Thyroid gland (tissue), 4 donors: ENCODE data around the gene EVC. TPM values are rescaled to one million over a fixed set of nuclear protein-coding genes. Genes with fewer than 3 reads are reported as not detected.

Experiments used
- DNase-seq, 2 donors: peaks; one replicate each; pipeline ENCODE4 v3.0.0-alpha.2; 2019
- H3K27ac ChIP-seq, 3 donors: fragments of 200-600 bp; sonication (generic); 1 replicate in 2 of 3; 2 replicates in 1 of 3; pipeline ENCODE4 v1.5.1; 2016 to 2019; ENCODE audit warnings: mild to moderate bottlenecking in 1 of 3, moderate library complexity in 1 of 3
- H3K27me3 ChIP-seq: fragments of 200-600 bp; sonication (generic); one replicate; pipeline ENCODE4 v1.5.1; 2019
- H3K36me3 ChIP-seq, 2 donors: fragments of 200-600 bp; sonication (generic); one replicate each; pipeline ENCODE4 v1.5.1; 2016 to 2019
- H3K4me1 ChIP-seq, 2 donors: fragments of 200-600 bp; sonication (generic); one replicate each; pipeline ENCODE4 v1.5.1; 2017 to 2019
- H3K4me3 ChIP-seq, 3 donors: fragments of 200-600 bp; sonication (generic); replicated peaks in 1 of 3; 1 replicate in 2 of 3; 2 replicates in 1 of 3; pipeline ENCODE4 v1.5.1; 2016; ENCODE audit warnings: mild to moderate bottlenecking in 1 of 3
- H3K9me3 ChIP-seq: fragments of 200-600 bp; sonication (generic); one replicate; pipeline ENCODE4 v1.5.1; 2017
- POLR2A ChIP-seq, 2 donors: fragments of 450-650 bp; IDR thresholded peaks; one replicate each; pipeline ENCODE4 v1.6.1; 2017; ENCODE audit warnings: antibody characterized with exemption in 2 of 2, mild to moderate bottlenecking in 2 of 2, moderate library complexity in 1 of 2
- WGBS, 2 donors: methylation state at CpG; one replicate each; pipeline ENCODE4 v1.1.5; 2017; 5-methylcytosine and 5-hydroxymethylcytosine counted together
- intact Hi-C: fragments of 100-400 bp; cut with DNase I; formaldehyde crosslinking; loops from one replicate; pipeline ENCODE4 v1.15.1; 2023
- total RNA-seq, 4 donors: library from RNA; depleted of rRNA; stranded (reverse); fragments of >200 nt; gene quantifications; one replicate each; pipeline ENCODE4 v1.2.3, GENCODE V29; 2016
- TF ChIP-seq, protein P1 (sequence below), 6 experiments: fragments of 200-600 bp in 3 of 6; fragments of 450-650 bp in 3 of 6; sonication (generic) in 3 of 6; IDR thresholded peaks; one replicate each; pipeline ENCODE4 v1.5.1; 2016 to 2019; ENCODE audit warnings: antibody characterized with exemption in 6 of 6, mild to moderate bottlenecking in 2 of 6, inconsistent platforms in 1 of 6, moderate library complexity in 1 of 6

EVC gene
- total RNA-seq, 4 donors from 2014 or later: 21.4 to 43.6 (median 38.6) TPM

DNA sequence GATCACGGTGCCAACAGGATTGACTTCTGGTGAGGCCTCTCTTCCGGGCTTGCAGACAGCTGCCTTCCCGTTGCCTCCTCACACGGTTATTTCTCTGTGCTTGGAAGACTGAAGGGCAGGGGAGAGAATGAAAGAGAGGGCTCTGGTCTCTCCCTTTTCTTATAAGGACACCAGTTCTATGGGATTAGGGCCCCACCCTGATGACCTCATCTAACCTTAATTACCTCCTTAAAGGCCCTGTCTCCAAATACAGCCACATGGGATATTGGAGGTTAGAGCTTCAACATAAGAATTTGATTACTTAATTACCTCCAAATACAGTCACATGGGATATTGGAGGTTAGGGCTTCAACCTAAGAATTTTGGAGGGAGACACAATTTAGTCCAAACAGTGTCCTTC is 46.5 kb downstream of the EVC start:
- no peak overlapping the region for H3K27ac ChIP-seq
- no peaks in the 10 kb centered on the region for H3K9me3 ChIP-seq
- H3K4me3 ChIP-seq: no peak overlapping the region
- WGBS, 2 donors: 95 to 97% methylated on average over 4 of the region's 4 CpGs
- H3K4me1 ChIP-seq: no peaks in the 10 kb centered on the region
- TF ChIP-seq, protein P1, sequence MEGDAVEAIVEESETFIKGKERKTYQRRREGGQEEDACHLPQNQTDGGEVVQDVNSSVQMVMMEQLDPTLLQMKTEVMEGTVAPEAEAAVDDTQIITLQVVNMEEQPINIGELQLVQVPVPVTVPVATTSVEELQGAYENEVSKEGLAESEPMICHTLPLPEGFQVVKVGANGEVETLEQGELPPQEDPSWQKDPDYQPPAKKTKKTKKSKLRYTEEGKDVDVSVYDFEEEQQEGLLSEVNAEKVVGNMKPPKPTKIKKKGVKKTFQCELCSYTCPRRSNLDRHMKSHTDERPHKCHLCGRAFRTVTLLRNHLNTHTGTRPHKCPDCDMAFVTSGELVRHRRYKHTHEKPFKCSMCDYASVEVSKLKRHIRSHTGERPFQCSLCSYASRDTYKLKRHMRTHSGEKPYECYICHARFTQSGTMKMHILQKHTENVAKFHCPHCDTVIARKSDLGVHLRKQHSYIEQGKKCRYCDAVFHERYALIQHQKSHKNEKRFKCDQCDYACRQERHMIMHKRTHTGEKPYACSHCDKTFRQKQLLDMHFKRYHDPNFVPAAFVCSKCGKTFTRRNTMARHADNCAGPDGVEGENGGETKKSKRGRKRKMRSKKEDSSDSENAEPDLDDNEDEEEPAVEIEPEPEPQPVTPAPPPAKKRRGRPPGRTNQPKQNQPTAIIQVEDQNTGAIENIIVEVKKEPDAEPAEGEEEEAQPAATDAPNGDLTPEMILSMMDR (IDR thresholded peaks at IDR 0.05): no peak
- H3K27me3 ChIP-seq: no peaks in the 10 kb centered on the region
- intact Hi-C loops: no loop called here
- H3K36me3 ChIP-seq: peaks cover 22 to 30% of the 10 kb centered on the region in 2 donors
- DNase-seq: no peak

DNA sequence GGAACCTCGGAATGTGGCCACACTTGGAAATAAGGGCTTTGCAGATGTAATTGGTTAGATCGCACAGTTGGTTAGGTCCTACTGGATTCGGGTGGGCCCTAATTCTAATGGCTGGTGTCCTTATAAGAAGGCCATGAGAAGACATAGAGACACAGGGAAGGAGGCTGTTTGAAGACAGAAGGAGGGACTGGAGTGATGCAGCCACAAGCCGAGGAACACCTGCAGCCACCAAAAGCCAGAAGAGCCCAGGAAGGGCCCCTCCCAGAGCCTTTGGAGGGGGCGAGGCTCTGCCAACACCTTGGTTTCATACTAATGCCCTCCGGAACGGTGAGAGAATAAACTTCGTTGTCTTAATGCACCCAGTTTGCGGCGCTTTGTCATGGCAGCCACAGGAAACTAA is 47.0 kb downstream of the EVC start:
- no peak for DNase-seq
- WGBS, 2 donors: 95 to 96% methylated on average over 10 of the region's 10 CpGs
- no peaks in the 10 kb centered on the region for H3K9me3 ChIP-seq
- peaks cover 21 to 30% of the 10 kb centered on the region in 2 donors for H3K36me3 ChIP-seq
- intact Hi-C loops: no loop called here
- no peaks in the 10 kb centered on the region for H3K27me3 ChIP-seq
- no peaks in the 10 kb centered on the region for H3K4me1 ChIP-seq
- TF ChIP-seq, protein P1 (IDR thresholded peaks at IDR 0.05): no peak
- no peak overlapping the region for H3K27ac ChIP-seq
- H3K4me3 ChIP-seq: no peak overlapping the region

DNA sequence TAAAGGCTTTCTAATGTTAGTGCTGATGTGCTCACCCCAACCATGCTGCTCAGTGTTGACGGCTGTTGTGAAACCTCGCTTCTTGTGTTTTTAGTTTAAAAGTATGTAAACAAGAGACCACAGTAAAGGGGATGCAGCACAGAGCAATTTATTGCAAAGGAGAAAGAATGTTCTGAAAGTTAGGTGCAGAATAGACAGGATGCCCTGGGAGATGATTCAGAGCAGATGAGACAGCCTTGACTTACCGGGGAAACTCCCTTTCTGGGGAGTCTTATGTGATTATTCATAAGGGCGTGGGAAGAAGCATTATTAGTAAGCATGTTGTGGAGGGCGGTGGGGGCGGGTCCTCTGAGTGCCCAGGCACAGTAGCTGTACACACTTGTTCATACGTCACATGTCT is 47.7 kb downstream of the EVC start:
- peaks cover 17 to 30% of the 10 kb centered on the region in 2 donors for H3K36me3 ChIP-seq
- H3K27me3 ChIP-seq: no peaks in the 10 kb centered on the region
- TF ChIP-seq, protein P1 (IDR thresholded peaks at IDR 0.05): no peak
- TF ChIP-seq POLR2A (IDR thresholded peaks at IDR 0.05): no peak
- H3K4me3 ChIP-seq: no peak overlapping the region
- no peak overlapping the region for H3K27ac ChIP-seq
- DNase-seq: no peak
- WGBS, 2 donors: 72 to 91% methylated on average over 7 of the region's 7 CpGs
- intact Hi-C loops: no loop called here
- H3K4me1 ChIP-seq: no peaks in the 10 kb centered on the region
- no peaks in the 10 kb centered on the region for H3K9me3 ChIP-seq

DNA sequence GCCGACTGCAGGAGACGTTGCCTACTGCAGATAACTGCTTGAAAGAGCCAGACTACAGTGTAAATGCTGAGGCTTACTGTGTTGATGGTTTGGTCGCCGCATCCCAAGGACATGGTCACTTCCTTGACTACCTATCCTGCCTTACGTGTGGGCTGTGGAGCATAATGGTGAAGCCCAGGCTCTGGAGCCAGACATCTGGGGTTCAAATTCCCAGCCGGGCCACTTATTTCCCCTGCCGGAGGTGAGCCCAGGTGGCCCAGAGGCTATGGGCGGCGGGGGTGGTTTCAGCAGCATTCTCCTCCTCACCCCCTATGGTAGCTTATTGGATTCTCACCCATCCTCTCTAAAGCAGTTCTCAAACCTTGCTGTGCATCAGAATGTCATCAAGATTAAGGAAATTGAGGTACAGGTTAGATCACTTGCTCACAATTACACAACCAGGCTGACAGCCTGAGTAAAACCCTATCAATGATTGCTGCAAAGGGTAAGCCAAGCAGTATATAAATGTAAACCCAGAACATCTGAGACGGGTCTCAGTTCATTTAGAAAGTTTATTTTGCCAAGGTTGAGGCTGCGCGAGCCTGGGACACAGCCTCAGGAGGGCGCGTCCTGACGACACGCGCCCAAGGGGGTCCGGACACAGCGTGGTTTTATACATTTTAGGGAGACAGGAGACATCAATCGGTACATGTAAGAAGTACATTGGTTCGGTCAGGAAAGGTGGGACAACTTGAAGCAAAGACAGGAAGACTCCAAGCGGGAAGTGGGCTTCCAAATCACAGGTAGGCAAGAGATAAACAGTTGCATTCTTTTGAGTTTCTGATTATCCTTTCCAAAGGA is 48.5 kb downstream of the EVC start:
- Histone ChIP-seq H3K27me3 (no peaks in the 10 kb centered on the region), H3K27ac (no peak overlapping the region), H3K36me3 (peaks cover 9 to 27% of the 10 kb centered on the region in 2 donors), H3K4me1 (no peaks in the 10 kb centered on the region), H3K4me3 (no peak overlapping the region), H3K9me3 (no peaks in the 10 kb centered on the region)
- WGBS, 2 donors: 95 to 96% methylated on average over 22 of the region's 22 CpGs
- no peak for DNase-seq
- intact Hi-C loops: no loop called here
- TF ChIP-seq, protein P1 (IDR thresholded peaks at IDR 0.05): no peak
- no peak for TF ChIP-seq POLR2A (IDR thresholded peaks at IDR 0.05)

DNA sequence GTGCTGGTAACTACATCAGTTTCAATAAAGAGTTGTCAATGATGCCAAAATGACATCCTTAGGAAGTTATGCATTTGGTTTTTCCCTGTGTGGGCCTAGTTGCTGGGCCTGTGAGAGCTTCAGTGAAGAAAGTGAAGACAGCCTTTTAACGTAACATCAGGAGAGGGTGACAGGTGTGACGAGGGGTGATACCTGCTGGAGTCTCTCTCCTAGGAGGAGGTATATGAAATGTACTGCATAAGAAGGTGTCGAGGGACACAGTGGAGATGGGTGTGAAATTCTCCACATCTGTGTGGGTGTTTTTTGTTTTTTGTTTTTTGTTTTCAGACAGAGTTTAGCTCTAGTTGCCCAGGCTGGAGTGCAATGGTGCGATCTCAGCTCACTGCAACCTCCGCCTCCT is 49.2 kb downstream of the EVC start:
- Histone ChIP-seq H3K27ac (no peak overlapping the region), H3K27me3 (no peaks in the 10 kb centered on the region), H3K4me1 (no peaks in the 10 kb centered on the region), H3K9me3 (no peaks in the 10 kb centered on the region), H3K36me3 (peaks cover 8 to 19% of the 10 kb centered on the region in 2 donors), H3K4me3 (no peak overlapping the region)
- 94 to 95% methylated on average over 5 of the region's 5 CpGs for WGBS, 2 donors
- intact Hi-C loops: no loop called here
- TF ChIP-seq POLR2A (IDR thresholded peaks at IDR 0.05): no peak
- TF ChIP-seq, protein P1 (IDR thresholded peaks at IDR 0.05): no peak
- DNase-seq: no peak
